Activated CD4-positive, alpha-beta T cell treated with anti-CD3 and anti-CD28 coated beads, Interleukin-2, amount 50 U/mL, for 16 hours (primary cell): Measurements from ENCODE around the gene DRD5.

Experiments used
- DNase-seq: peaks from one replicate; pipeline ENCODE4 v3.0.0-alpha.2; 2020

Gene DRD5

DNA sequence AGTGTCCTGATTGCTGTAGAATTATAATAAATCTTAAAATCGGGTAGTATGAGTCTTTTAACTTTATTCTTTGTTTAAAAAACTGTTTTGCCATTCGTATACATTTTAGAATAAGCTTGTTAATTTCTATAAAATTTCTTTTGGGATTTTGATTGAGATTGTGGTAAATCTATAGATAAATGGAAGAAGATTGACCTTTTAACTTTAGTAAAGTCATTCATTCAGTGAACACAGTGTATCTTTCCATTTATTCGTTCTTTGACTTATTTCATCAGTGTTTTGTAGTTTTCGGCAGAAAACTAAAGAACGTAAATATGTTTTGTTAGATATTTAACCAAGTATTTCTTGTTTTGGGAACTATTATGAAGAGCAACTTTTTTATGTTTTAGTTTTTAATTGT, 38.9 kb downstream of the DRD5 start:
- no peak for DNase-seq

DNA sequence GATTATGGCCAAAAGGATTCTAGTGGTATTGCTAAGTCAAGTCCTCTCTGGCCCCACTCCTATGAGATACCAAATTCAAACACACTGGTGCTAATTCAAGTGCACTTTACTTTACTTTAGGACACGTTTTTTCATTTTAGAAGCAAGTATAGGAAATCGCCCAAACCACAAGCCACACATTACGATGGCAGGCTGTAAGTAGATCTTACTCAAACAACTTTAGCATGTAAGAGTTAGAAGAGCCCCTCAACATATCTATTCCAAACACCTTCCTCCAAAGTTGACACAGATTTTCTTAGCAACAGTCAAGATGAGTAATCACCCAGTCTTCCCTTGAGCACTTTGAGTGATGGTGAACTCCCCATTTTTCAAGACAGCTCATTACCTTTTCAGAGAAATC, 43.6 kb downstream of the DRD5 start:
- peak; percentile 75 for DNase-seq

- DNase-seq: no peak
Observed at GRCh38 chr4:9826551-9826950, 45.1 kb downstream of the DRD5 start.

- DNase-seq: no peak
Observed at GRCh38 chr4:9832640-9833039, 51.2 kb downstream of the DRD5 start.

DNA sequence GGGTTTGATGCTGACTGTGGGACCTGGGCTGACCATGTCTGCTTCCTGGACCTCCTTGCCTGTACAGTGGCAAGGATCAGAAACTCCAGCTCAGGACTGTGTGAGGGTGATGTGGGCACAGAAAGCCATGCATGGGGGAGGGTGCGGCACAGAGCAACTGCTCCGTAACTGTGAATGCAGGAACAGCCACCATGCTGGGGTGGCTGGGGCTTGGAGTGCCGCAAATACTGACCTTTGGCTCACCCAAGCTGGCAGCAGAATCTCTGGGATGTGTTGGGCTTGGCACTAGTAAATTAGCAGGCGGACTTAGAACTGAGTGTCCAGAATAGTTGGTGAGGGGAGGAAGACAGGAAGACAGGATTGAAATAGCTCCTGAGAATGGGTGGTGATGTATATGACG, 52.0 kb downstream of the DRD5 start:
- no peak for DNase-seq
